GM21529 (cell line): Measurements from ENCODE around the gene CFHR5.
"Not testable (repeated sequence)": the region's sequence is repeated elsewhere in the genome, so short reads cannot be mapped to it uniquely, and the experiment has no call there.

Experiments used
- ATAC-seq: cut with Tn5 transposase; IDR thresholded peaks from one replicate; pipeline ENCODE4 v1.9.1; 2021; ENCODE audit not compliant: unreplicated experiment

Gene CFHR5

GRCh38 chr1:197017558-197018146 lies 40.3 kb downstream of the CFHR5 start:
- no peak for ATAC-seq

DNA sequence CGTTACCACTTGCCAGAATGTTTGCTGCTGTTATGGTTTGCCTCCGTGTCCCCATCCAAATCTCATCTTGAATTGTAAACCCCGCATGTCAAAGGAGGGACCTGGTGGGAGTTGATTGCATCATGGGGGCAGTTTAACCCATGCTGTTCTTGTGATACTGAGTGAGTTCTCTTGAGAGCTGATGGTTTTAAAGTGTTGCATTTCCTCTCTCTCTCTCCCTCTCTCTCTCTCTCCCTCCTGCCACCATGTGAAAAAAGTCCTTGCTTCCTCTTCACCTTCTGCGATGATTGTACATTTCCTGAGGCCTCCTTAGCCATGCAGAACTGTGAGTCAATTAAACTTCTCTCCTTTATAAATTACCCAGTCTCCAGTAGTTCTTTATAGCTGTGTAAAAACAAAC lies 44.4 kb downstream of the CFHR5 start:
- ATAC-seq = no peak

DNA sequence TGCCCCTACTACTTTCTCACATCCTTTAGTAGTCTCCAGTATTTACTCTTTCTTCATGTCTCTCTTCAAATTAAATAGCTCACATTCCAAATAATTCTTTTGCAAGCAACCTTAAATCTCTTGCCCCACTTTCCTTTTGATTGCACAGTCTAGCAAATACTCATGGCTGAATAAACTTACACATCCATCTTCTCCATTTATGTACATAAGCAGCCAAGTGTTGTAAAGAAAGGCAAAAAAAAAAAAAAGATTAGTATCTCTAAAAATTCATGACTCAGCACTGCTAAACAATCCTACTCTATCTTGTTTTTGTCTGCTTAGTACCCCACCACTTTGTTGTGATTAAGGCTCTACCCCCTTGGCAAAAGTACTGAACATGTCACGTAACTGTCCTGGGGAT lies 47.1 kb downstream of the CFHR5 start:
- no peak for ATAC-seq

- no peak for ATAC-seq
Measured at GRCh38 chr1:197027359-197027758, 50.0 kb downstream of the CFHR5 start.

DNA sequence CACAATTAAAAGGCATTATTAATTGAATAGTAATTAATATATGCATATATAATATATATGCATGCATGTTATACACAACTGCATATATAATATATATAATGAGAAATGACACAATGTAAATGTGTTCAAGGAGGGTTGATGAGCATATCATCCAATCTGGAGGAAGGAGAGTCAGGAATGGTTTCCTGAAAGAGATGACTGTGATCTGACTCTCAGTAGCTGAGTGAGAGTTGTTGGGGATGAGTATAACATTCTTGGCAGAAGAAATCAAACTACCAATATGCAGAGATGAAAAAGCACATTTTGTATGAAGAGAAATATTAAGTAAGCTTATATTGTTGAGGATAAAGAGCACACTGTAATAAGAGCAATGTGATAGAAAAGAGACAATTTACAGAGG lies 52.4 kb downstream of the CFHR5 start:
- ATAC-seq = no peak

DNA sequence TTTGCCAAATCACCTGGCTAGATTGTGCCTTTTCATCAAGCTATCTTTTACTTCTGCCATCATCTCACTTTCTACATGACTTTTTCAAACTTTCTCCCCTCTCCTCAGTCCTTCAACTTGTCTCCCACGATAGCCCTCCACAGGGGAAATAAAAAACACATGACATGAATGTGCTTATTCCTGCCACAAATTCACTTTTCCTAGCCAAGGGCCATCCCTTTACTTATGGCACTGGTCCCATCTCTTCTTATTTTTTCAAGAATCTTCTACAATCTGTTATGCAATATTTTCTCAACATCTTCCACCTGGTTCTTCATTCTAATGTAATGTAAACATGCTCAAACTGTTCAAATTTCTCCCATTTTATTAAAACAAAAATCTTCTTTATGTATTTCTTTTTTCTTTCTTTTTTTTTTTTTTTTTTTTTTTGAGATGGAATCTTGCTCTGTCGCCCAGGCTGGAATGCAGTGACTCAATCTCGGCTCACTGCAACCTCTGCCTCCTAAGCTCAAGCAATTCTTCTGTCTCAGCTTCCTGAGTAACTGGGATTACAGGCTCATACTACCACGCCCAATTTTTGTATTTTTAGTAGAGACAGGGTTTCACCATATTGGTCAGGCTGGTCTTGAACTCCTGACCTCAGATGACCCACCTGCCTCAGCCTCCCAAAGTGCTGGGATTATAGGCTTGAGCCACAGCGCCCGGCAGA lies 57.4 kb downstream of the CFHR5 start:
- not testable (repeated sequence) for ATAC-seq

GRCh38 chr1:197036861-197037260 lies 59.5 kb downstream of the CFHR5 start:
- no peak for ATAC-seq

DNA sequence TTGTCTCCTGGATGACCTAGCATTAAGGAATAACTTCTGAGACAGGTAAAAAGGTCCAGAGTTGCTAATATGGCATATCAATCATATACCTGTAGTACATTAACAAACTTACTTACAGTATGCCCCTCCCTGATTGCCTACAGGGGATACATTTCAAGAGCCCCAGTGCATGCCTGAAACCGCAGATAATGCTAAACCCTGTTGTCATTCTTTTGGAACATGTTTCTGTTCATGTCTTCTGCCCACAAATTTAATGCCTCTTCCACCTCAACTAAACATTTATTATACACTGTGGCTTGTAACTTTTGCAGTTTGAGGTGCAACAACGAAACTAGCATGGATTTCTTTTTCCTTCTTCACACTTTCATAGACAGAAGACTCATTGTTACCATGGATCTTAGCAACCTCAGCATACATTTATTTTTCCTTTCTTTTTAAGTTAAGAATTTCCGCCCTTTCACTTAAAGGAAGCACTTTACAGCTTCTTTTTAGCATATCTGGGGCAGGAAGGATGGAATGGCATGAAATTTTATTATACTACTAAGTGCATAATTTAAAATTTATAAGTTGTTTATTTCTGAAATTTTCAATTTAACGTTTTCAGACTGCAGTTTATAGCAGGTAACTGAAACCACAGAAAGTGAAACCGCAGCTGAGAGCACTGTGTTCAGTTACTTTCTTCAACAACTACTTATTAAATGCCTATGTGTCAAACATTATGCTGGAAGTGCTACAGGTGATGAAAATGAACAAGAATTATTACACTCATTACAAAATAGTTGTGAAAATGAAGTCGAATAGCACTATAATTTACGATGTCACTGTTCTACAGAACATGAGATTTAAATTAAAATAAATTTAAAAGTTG lies 64.4 kb downstream of the CFHR5 start:
- ATAC-seq = peak; percentile 89

DNA sequence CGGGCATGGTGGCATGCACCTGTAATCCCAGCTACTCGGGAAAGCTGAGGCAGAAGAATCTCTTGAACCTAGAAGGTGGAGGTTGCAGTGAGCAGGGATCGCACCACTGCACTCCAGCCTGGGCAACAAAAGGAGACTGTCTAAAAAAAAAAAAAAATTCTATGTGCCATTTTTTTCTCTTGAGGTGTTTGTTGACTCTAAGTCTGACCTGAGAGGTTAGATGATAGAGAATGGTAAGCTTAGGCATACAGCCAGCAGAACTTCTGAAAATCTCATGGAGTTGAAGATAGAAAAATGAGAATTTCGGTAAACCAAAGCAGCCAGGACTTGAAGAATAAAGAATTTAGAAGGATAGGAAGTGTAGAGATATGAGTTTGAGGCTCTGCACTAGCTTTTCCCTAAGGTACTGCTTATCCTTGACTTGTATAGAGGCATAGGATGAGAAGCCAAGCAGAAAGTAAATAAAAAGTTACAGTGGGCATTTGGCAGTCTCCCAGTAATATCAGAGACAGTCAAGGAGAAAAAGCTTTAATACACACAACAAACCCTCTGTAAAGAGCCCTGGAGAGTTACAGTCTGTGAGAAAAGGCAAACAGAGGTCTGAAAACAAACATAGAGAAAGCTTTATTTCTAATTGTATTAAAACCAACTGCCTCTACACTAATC lies 65.5 kb downstream of the CFHR5 start:
- ATAC-seq = no peak

DNA sequence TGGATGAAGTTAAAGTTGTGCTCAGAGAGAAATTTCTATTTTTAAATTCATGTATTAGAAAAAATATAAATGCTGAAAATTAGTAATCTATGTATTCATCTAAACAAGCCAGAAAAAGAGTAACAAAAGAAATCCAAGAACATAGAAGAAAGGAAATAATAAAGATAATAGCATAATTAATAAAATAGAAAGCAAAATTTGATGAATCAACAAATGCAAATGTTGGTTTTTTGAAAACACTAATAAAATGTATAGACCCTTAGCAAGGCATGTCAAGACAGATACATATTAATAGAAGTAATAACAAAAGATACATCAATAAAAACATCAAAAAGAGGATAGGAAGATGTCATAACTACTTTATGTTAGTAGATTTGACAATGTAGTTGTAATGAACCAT lies 71.7 kb downstream of the CFHR5 start:
- no peak for ATAC-seq
